Measurements from ENCODE around the gene FRMPD1. TPM values are rescaled to one million over a fixed set of nuclear protein-coding genes. Genes with fewer than 3 reads are reported as not detected.
A peak's percentile ranks its signal among the peaks of the same experiment; 100 is the strongest.
"Not testable (repeated sequence)": the region's sequence is repeated elsewhere in the genome, so short reads cannot be mapped to it uniquely, and the experiment has no call there.

FRMPD1 gene
- not detected for polyA plus RNA-seq

GRCh38 chr9:37650873-37651768 lies at the start of gene FRMPD1:
Gene FRMPD1, plus strand, starts transcription at chr9:37650954. Its CDS starts 41,688 bp downstream, at chr9:37692642.
- H3K4me3 Mint-ChIP-seq: peak within 1 kb of the TSS; percentile 75 to 89 (median 84)
- peaks cover 14 to 32% (median 24%) of the 10 kb centered on the region in 3 donors for H3K27me3 Mint-ChIP-seq (ENCODE audit: low read depth in 3 of 3)
- DNase-seq: peak; percentile 26 to 39 (median 34)
- H3K4me1 Mint-ChIP-seq: peaks cover 7 to 14% of the 10 kb centered on the region in 2 donors
- H3K36me3 Mint-ChIP-seq: peaks cover 0 to 4% (median 0%) of the 10 kb centered on the region in 3 donors
- no peaks in the 10 kb centered on the region for H3K9me3 Mint-ChIP-seq
- no peak within 1 kb of the TSS for H3K27ac Mint-ChIP-seq

DNA sequence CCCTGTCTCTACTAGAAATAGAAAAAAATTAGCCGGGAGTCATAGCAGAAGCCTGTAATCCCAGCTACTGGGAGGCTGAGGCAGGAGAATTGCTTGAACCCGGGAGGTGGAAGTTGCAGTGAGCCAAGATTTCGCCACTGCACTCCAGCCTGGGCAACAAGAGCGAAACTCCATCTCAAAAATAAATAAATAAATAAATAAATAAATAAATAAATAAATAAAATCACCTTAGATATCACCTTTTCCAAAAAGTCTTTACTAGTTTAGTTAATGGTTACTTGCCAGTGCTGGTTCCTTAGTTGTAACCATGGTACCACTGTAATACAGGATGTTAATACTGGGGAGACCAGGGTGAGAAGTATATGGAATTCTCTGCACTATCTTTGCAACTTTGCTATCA lies 48.7 kb upstream of the FRMPD1 start:
- not testable (repeated sequence) for H3K4me3 Mint-ChIP-seq; H3K27ac Mint-ChIP-seq; DNase-seq; H3K9me3 Mint-ChIP-seq; H3K4me1 Mint-ChIP-seq; H3K36me3 Mint-ChIP-seq; H3K27me3 Mint-ChIP-seq (ENCODE audit: low read depth in 3 of 3)

DNA sequence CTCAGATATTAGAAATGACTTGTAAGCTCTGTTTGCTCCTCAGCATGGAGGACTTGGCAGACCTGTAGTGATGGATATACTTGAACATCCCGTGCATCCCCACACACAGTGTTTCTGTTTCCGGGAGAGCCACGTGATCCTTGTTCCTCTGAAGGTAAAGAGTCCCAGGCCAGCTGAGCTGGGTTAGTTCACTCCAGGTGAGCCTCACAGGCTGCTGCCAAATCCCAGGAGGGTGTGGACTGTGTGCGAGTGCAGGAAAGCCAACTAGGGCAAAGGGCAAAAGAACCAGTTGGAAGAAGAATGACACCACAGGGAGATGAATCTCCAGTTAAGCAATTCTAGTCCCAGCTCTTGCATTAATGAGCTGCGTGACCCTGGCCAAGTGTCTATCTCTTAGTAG lies 47.9 kb upstream of the FRMPD1 start:
- H3K4me3 Mint-ChIP-seq: no peak overlapping the region
- peaks cover 2 to 6% (median 2%) of the 10 kb centered on the region in 3 donors for H3K27me3 Mint-ChIP-seq (ENCODE audit: low read depth in 3 of 3)
- DNase-seq: no peak
- H3K36me3 Mint-ChIP-seq: no peaks in the 10 kb centered on the region
- peaks cover 0 to 1% (median 0%) of the 10 kb centered on the region in 6 donors for H3K9me3 Mint-ChIP-seq
- no peaks in the 10 kb centered on the region for H3K4me1 Mint-ChIP-seq
- no peak overlapping the region for H3K27ac Mint-ChIP-seq

GRCh38 chr9:37604296-37604695 lies 46.5 kb upstream of the FRMPD1 start:
- H3K27ac Mint-ChIP-seq: no peak overlapping the region
- H3K9me3 Mint-ChIP-seq: peaks cover 0 to 1% (median 0%) of the 10 kb centered on the region in 6 donors

GRCh38 chr9:37608250-37608649 lies 42.5 kb upstream of the FRMPD1 start:
- H3K9me3 Mint-ChIP-seq: no peaks in the 10 kb centered on the region
- no peaks in the 10 kb centered on the region for H3K4me1 Mint-ChIP-seq
- DNase-seq: no peak
- H3K27me3 Mint-ChIP-seq (ENCODE audit: low read depth in 3 of 3): peaks cover 3 to 5% (median 4%) of the 10 kb centered on the region in 3 donors
- no peaks in the 10 kb centered on the region for H3K36me3 Mint-ChIP-seq
- no peak overlapping the region for H3K4me3 Mint-ChIP-seq
- H3K27ac Mint-ChIP-seq: no peak overlapping the region

More at GRCh38 chr9:37604296-37604695, 46.5 kb upstream of the FRMPD1 start:
- Mint-ChIP-seq H3K27me3 (ENCODE audit: low read depth in 3 of 3) (peaks cover 2 to 6% (median 3%) of the 10 kb centered on the region in 3 donors), H3K4me3 (no peak overlapping the region), H3K4me1 (no peaks in the 10 kb centered on the region), H3K36me3 (no peaks in the 10 kb centered on the region)
- DNase-seq: no peak

- no peaks in the 10 kb centered on the region for H3K36me3 Mint-ChIP-seq
- H3K4me1 Mint-ChIP-seq: no peaks in the 10 kb centered on the region
- H3K27ac Mint-ChIP-seq: no peak overlapping the region
- H3K9me3 Mint-ChIP-seq: no peaks in the 10 kb centered on the region
- H3K27me3 Mint-ChIP-seq (ENCODE audit: low read depth in 3 of 3): peaks cover 3 to 6% (median 6%) of the 10 kb centered on the region in 3 donors
- H3K4me3 Mint-ChIP-seq: no peak overlapping the region
- no peak for DNase-seq
These were observed 40.9 kb upstream of the FRMPD1 start for GRCh38 chr9:37609735-37610397.

- Mint-ChIP-seq H3K9me3 (no peaks in the 10 kb centered on the region), H3K27me3 (ENCODE audit: low read depth in 3 of 3) (peaks cover 3 to 8% (median 6%) of the 10 kb centered on the region in 3 donors), H3K4me3 (no peak overlapping the region), H3K4me1 (no peaks in the 10 kb centered on the region), H3K27ac (no peak overlapping the region), H3K36me3 (no peaks in the 10 kb centered on the region)
- no peak for DNase-seq
These were observed 39.7 kb upstream of the FRMPD1 start for GRCh38 chr9:37611014-37611413.

DNA sequence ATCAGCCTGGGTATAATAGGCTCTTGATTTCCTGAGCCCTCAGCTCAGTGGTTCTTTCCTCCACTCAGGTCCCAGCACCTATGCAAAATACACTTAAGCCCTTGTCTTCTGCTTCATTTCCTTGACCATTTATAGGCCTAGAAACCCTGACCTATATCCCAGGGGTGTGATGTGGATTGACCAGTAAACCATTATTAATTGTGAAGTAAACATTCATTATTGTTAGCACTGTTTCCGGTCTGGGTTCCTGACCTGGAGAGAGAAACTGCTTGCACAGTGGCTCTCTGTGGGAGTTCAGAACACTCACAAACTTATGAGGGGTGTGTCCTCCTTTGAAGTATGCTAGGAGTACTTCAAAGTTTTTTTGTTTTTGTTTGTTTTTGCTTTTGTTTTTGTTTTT lies 38.8 kb upstream of the FRMPD1 start:
- no peaks in the 10 kb centered on the region for H3K4me1 Mint-ChIP-seq
- H3K36me3 Mint-ChIP-seq: no peaks in the 10 kb centered on the region
- no peaks in the 10 kb centered on the region for H3K9me3 Mint-ChIP-seq
- H3K27ac Mint-ChIP-seq: no peak overlapping the region
- H3K4me3 Mint-ChIP-seq: no peak overlapping the region
- DNase-seq: no peak
- peaks cover 3 to 8% (median 6%) of the 10 kb centered on the region in 3 donors for H3K27me3 Mint-ChIP-seq (ENCODE audit: low read depth in 3 of 3)

DNA sequence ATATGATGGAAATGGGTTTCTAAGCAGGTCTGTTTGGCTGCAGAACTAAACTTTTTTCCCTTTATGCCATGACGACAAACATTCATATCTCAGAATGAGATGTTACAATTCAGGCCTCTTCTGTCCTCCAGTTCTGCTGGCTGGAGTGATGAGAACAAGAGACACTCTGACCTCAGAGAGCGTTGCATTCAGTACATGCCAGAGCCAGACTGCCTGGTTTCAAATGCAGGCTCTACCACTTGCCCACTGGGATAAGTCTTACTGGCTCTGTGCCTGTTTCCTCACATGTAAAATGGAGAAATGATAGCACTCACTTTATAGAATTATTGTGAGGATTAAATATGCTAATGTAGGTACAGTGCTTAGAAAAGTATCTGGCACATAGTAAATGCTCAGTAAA lies 33.6 kb upstream of the FRMPD1 start:
- Mint-ChIP-seq H3K9me3 (no peaks in the 10 kb centered on the region), H3K4me3 (no peak overlapping the region), H3K4me1 (no peaks in the 10 kb centered on the region), H3K36me3 (no peaks in the 10 kb centered on the region), H3K27ac (no peak overlapping the region), H3K27me3 (ENCODE audit: low read depth in 3 of 3) (peaks cover 0 to 5% (median 3%) of the 10 kb centered on the region in 3 donors)
- no peak for DNase-seq

- H3K4me1 Mint-ChIP-seq: no peaks in the 10 kb centered on the region
- no peaks in the 10 kb centered on the region for H3K9me3 Mint-ChIP-seq
- peaks cover 0 to 4% (median 3%) of the 10 kb centered on the region in 3 donors for H3K27me3 Mint-ChIP-seq (ENCODE audit: low read depth in 3 of 3)
- no peak overlapping the region for H3K4me3 Mint-ChIP-seq
- no peak overlapping the region for H3K27ac Mint-ChIP-seq
- H3K36me3 Mint-ChIP-seq: no peaks in the 10 kb centered on the region
- no peak for DNase-seq
These were observed 32.9 kb upstream of the FRMPD1 start for GRCh38 chr9:37617832-37618231.

GRCh38 chr9:37618817-37619216 lies 31.9 kb upstream of the FRMPD1 start:
- no peak for DNase-seq
- H3K27ac Mint-ChIP-seq: no peak overlapping the region
- no peak overlapping the region for H3K4me3 Mint-ChIP-seq
- H3K4me1 Mint-ChIP-seq: no peaks in the 10 kb centered on the region
- peaks cover 1 to 4% (median 3%) of the 10 kb centered on the region in 3 donors for H3K27me3 Mint-ChIP-seq (ENCODE audit: low read depth in 3 of 3)
- H3K9me3 Mint-ChIP-seq: no peaks in the 10 kb centered on the region
- H3K36me3 Mint-ChIP-seq: no peaks in the 10 kb centered on the region

DNA sequence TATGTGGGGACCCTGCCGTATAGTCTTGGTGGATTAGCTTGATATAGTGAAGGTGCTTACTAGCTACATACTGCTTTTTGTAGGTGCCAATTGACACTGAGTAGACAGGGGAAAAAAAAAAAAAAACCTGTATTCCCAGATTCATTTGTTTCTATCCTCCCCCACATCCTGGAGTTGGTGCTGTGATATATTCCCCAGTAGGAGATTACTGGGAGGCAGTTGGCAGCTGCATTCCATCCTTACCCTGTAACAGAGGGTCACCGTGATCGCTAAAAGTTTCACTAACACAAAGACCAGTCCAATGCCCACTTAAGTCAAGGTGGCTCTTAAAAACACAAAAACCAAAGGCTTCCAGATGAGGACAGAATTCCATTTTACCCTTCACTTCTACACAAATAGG lies 30.9 kb upstream of the FRMPD1 start:
- no peak for DNase-seq
- H3K4me3 Mint-ChIP-seq: no peak overlapping the region
- H3K27me3 Mint-ChIP-seq (ENCODE audit: low read depth in 3 of 3): peaks cover 1 to 2% (median 2%) of the 10 kb centered on the region in 3 donors
- H3K36me3 Mint-ChIP-seq: no peaks in the 10 kb centered on the region
- H3K27ac Mint-ChIP-seq: no peak overlapping the region
- H3K9me3 Mint-ChIP-seq: no peaks in the 10 kb centered on the region
- no peaks in the 10 kb centered on the region for H3K4me1 Mint-ChIP-seq

GRCh38 chr9:37620396-37620795 lies 30.4 kb upstream of the FRMPD1 start:
- no peaks in the 10 kb centered on the region for H3K36me3 Mint-ChIP-seq
- H3K4me1 Mint-ChIP-seq: no peaks in the 10 kb centered on the region
- H3K27ac Mint-ChIP-seq: no peak overlapping the region
- DNase-seq: no peak
- H3K27me3 Mint-ChIP-seq (ENCODE audit: low read depth in 3 of 3): peaks cover 0 to 2% (median 1%) of the 10 kb centered on the region in 3 donors
- H3K9me3 Mint-ChIP-seq: no peaks in the 10 kb centered on the region
- no peak overlapping the region for H3K4me3 Mint-ChIP-seq
